Hepatic stellate cell (primary cell): ENCODE measurements around the gene AOAH.
"Not testable (repeated sequence)": the region's sequence is repeated elsewhere in the genome, so short reads cannot be mapped to it uniquely, and the experiment has no call there.

Experiments used
- DNase-seq: peaks from one replicate; pipeline ENCODE4 v3.0.0; 2011; ENCODE audit warnings: low spot score

Gene AOAH

GRCh38 chr7:36469236-36469635, 255.1 kb downstream of the AOAH start:
- no peak for DNase-seq

GRCh38 chr7:36468370-36469101, 255.8 kb downstream of the AOAH start:
- DNase-seq = peak; percentile 37

GRCh38 chr7:36466001-36466400, 258.3 kb downstream of the AOAH start:
- DNase-seq = not testable (repeated sequence)

- DNase-seq = no peak
Measured at GRCh38 chr7:36464271-36464670, 260.0 kb downstream of the AOAH start.
